HK-2 (cell line): ENCODE measurements around the gene RGS7.
"Not testable (repeated sequence)": the region's sequence is repeated elsewhere in the genome, so short reads cannot be mapped to it uniquely, and the experiment has no call there.

Experiments
- DNase-seq: peaks from one replicate; pipeline ENCODE4 v3.0.0-alpha.2; 2018; ENCODE audit not compliant: unreplicated experiment

Gene RGS7

GRCh38 chr1:240976685-240977084 is 380.3 kb downstream of the RGS7 start:
- no peak for DNase-seq

GRCh38 chr1:240973875-240974274 is 383.1 kb downstream of the RGS7 start:
- no peak for DNase-seq

- not testable (repeated sequence) for DNase-seq
Observed at GRCh38 chr1:240972059-240972458, 384.9 kb downstream of the RGS7 start.

GRCh38 chr1:240970253-240970652 is 386.8 kb downstream of the RGS7 start:
- DNase-seq: no peak

GRCh38 chr1:240968864-240969263 is 388.1 kb downstream of the RGS7 start:
- no peak for DNase-seq

GRCh38 chr1:240967070-240967724 is 389.8 kb downstream of the RGS7 start:
- no peak for DNase-seq

- no peak for DNase-seq
Observed at GRCh38 chr1:240965581-240966091, 391.4 kb downstream of the RGS7 start.

- DNase-seq: no peak
Observed at GRCh38 chr1:240962086-240962485, 394.9 kb downstream of the RGS7 start.

GRCh38 chr1:240956424-240956823 is 400.6 kb downstream of the RGS7 start:
- no peak for DNase-seq

- DNase-seq: no peak
Observed at GRCh38 chr1:240956020-240956419, 401.0 kb downstream of the RGS7 start.

- DNase-seq: no peak
Observed at GRCh38 chr1:240947438-240948224, 409.4 kb downstream of the RGS7 start.

- DNase-seq: peak; percentile 21
Observed at GRCh38 chr1:240946926-240947325, 410.1 kb downstream of the RGS7 start.

GRCh38 chr1:240942901-240943300 is 414.1 kb downstream of the RGS7 start:
- no peak for DNase-seq

GRCh38 chr1:240941701-240942370 is 415.2 kb downstream of the RGS7 start:
- no peak for DNase-seq

- no peak for DNase-seq
Observed at GRCh38 chr1:240936911-240937668, 419.9 kb downstream of the RGS7 start.

GRCh38 chr1:240935920-240936319 is 421.1 kb downstream of the RGS7 start:
- DNase-seq: no peak

GRCh38 chr1:240931031-240931430 is 426.0 kb downstream of the RGS7 start:
- no peak for DNase-seq

GRCh38 chr1:240928265-240928664 is 428.7 kb downstream of the RGS7 start:
- DNase-seq: no peak

- DNase-seq: no peak
Observed at GRCh38 chr1:240927821-240928220, 429.2 kb downstream of the RGS7 start.

- no peak for DNase-seq
Observed at GRCh38 chr1:240925273-240925672, 431.7 kb downstream of the RGS7 start.

- no peak for DNase-seq
Observed at GRCh38 chr1:240917976-240918375, 439.0 kb downstream of the RGS7 start.

GRCh38 chr1:240914506-240914905 is 442.5 kb downstream of the RGS7 start:
- no peak for DNase-seq
